Right lobe of liver (tissue), 6 donors: Measurements from ENCODE around the gene GGPS1. TPM values are rescaled to one million over a fixed set of nuclear protein-coding genes. Genes with fewer than 3 reads are reported as not detected.
"Not testable (repeated sequence)": the region's sequence is repeated elsewhere in the genome, so short reads cannot be mapped to it uniquely, and the experiment has no call there.

Experiments used
- ATAC-seq, 4 donors: fragments of 200-7000 bp; cut with Tn5 transposase; one replicate each; pipeline ENCODE4 v1.9.1; 2020; ENCODE audit warnings: mild to moderate bottlenecking in 4 of 4, moderate library complexity in 4 of 4
- DNase-seq, 3 donors: peaks; one replicate each; pipeline ENCODE4 v3.0.0-alpha.2; 2020
- H3K27ac ChIP-seq, 3 donors: fragments of 200-600 bp; one replicate each; pipeline ENCODE4 v1.8.0; 2022
- H3K27me3 ChIP-seq, 2 donors: fragments of 200-600 bp; one replicate each; pipeline ENCODE4 v1.8.0; 2022
- H3K36me3 ChIP-seq, 4 donors: fragments of 200-600 bp; sonication (generic) in 1 of 4; one replicate each; pipeline versions ENCODE4 v1.5.1 to v1.8.0; 2017 to 2022; ENCODE audit warnings: control low read depth in 1 of 4
- H3K4me1 ChIP-seq, 4 donors: fragments of 200-600 bp; sonication (generic) in 1 of 4; one replicate each; pipeline versions ENCODE4 v1.5.1 to v1.8.0; 2017 to 2022; ENCODE audit warnings: control low read depth in 1 of 4
- H3K4me3 ChIP-seq, 3 donors: fragments of 200-600 bp; one replicate each; pipeline ENCODE4 v1.8.0; 2022
- H3K9me3 ChIP-seq, 4 donors: fragments of 200-600 bp; sonication (generic) in 1 of 4; one replicate each; pipeline versions ENCODE4 v1.5.1 to v1.8.0; 2017 to 2022; ENCODE audit warnings: control low read depth in 1 of 4
- POLR2A ChIP-seq: fragments of 450-650 bp; IDR thresholded peaks from one replicate; pipeline ENCODE4 v1.6.1; 2017; ENCODE audit warnings: antibody characterized with exemption, mild to moderate bottlenecking
- WGBS: methylation state at CpG from one replicate; pipeline ENCODE4 v1.1.6; 2018; ENCODE audit warnings: low coverage, low lambda C conversion rate; ENCODE audit not compliant: insufficient coverage; ENCODE audit errors: missing lambda C conversion rate; 5-methylcytosine and 5-hydroxymethylcytosine counted together
- intact Hi-C, 2 donors: fragments of 100-400 bp; cut with DNase I; formaldehyde crosslinking; loops; one replicate each; pipeline versions ENCODE4 v1.11.2 to v1.14.1; 2022
- small RNA-seq, 2 experiments: library from RNA; depleted of rRNA; stranded (forward); fragments of <200 nt; gene quantifications; one replicate each; pipeline ENCODE3, GENCODE V24; 2016
- total RNA-seq, 6 experiments: library from RNA; depleted of rRNA in 2 of 6; stranded (reverse); fragments of >200 nt in 2 of 6; fragmentation: NEBNext Ultra II Directional in 3 of 6; extraction: Animal tissue kit (Norgen Biotek cat#: 25700) in 3 of 6; gene quantifications; one replicate each; pipeline versions ENCODE4 v1.1.0 to v1.2.4, GENCODE V29; 2016 to 2023
- TF ChIP-seq, protein P1 (sequence below), 4 donors: fragments of 200-600 bp in 3 of 4; fragments of 450-650 bp in 1 of 4; IDR thresholded peaks; one replicate each; pipeline versions ENCODE4 v1.5.1 to v1.8.0; 2016 to 2022; ENCODE audit warnings: antibody characterized with exemption in 4 of 4, mild to moderate bottlenecking in 2 of 4
- donor health status: DM: no; HTN: yes; CAD: no.
- donor health status: DM: no; HTN: no; CAD: no.
- donor health status: DM: no; HTN: no; CAD: no.
- donor health status: DM: no; HTN: yes; CAD: no.
- donor health status: DM: no; HTN: yes; CAD: no.

Gene GGPS1
- total RNA-seq, 6 experiments from 2014 or later: 7.8 to 12.1 (median 10.6) TPM

DNA sequence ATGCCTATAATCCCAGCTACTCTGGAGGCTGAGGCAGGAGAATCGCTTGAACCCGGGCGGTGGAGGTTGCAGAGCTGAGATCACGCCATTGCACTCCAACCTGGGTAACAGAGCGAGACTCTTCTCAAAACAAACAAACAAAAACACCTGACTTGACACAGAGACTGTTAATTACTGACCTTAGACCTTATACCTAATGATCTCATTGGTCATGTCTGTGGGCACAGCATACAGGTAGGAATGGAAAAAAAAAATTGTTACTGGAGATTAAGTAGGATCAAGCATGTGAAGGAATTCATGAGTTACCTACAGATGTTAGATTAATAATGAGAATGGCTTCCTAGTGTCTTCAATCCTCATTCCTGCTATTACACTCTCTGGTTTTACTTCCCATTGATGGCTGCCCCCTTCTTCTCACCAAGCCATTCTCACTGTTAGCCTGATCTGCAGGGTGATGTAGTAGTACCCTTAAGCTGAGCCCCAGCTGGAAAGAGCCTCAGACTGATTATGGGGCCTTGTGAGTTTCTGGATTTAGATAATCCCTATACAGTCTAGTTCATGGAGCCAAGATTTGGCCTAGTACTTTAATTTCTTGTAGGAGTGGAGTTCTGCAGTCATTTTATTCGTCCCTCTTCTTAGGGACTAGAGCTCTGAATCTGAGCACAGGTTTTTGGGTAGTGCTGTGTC is 47.7 kb downstream of the GGPS1 start:
- H3K9me3 ChIP-seq: no peaks in the 10 kb centered on the region
- H3K4me1 ChIP-seq: no peaks in the 10 kb centered on the region
- no peaks in the 10 kb centered on the region for H3K27me3 ChIP-seq
- no peak overlapping the region for H3K4me3 ChIP-seq
- H3K36me3 ChIP-seq: peaks cover 0 to 9% (median under 1%) of the 10 kb centered on the region in 4 donors
- TF ChIP-seq, protein P1, sequence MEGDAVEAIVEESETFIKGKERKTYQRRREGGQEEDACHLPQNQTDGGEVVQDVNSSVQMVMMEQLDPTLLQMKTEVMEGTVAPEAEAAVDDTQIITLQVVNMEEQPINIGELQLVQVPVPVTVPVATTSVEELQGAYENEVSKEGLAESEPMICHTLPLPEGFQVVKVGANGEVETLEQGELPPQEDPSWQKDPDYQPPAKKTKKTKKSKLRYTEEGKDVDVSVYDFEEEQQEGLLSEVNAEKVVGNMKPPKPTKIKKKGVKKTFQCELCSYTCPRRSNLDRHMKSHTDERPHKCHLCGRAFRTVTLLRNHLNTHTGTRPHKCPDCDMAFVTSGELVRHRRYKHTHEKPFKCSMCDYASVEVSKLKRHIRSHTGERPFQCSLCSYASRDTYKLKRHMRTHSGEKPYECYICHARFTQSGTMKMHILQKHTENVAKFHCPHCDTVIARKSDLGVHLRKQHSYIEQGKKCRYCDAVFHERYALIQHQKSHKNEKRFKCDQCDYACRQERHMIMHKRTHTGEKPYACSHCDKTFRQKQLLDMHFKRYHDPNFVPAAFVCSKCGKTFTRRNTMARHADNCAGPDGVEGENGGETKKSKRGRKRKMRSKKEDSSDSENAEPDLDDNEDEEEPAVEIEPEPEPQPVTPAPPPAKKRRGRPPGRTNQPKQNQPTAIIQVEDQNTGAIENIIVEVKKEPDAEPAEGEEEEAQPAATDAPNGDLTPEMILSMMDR (IDR thresholded peaks at IDR 0.05): no peak
- TF ChIP-seq POLR2A: no peak
- intact Hi-C loops: no loop called here
- 90% methylated on average over 5 of the region's 6 CpGs for WGBS
- ATAC-seq (no peak), DNase-seq (no peak)
- no peak overlapping the region for H3K27ac ChIP-seq

DNA sequence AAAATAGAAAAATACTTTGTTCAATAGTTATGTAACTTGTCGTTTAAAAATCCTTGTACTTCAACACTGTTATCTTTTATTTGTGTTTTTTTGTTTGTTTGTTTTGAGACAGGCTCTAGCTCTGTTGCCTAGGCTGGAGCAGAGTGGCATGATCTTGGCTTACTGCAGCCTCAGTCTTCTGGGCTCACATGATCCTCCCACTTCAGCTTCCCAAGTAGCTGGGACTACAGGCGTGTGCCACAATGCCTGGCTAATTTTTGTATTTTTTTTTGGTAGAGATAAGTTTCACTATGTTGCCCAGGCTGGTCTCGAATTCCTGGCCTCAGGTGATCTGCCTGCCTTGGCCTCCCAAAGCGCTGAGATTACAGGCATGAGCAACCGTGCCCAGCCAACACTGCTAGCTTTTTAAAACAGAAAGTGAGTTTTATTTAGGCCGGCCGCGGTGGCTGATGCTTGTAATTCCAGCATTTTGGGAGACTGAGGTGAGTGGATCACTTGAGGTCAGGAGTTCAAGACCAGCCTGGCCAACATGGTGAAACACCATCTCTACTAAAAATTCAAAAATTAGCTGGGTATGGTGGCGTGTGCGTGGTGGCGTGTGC is 49.9 kb downstream of the GGPS1 start:
- DNase-seq, H3K4me1 ChIP-seq, H3K27ac ChIP-seq, H3K27me3 ChIP-seq, intact Hi-C loops, H3K9me3 ChIP-seq, H3K4me3 ChIP-seq: not testable (repeated sequence)
- peaks cover 0 to 13% (median under 1%) of the 10 kb centered on the region in 4 donors for H3K36me3 ChIP-seq
- WGBS: 88% methylated on average over 11 of the region's 11 CpGs
- peak in 1 of 4 donors; percentile 53 for ATAC-seq

DNA sequence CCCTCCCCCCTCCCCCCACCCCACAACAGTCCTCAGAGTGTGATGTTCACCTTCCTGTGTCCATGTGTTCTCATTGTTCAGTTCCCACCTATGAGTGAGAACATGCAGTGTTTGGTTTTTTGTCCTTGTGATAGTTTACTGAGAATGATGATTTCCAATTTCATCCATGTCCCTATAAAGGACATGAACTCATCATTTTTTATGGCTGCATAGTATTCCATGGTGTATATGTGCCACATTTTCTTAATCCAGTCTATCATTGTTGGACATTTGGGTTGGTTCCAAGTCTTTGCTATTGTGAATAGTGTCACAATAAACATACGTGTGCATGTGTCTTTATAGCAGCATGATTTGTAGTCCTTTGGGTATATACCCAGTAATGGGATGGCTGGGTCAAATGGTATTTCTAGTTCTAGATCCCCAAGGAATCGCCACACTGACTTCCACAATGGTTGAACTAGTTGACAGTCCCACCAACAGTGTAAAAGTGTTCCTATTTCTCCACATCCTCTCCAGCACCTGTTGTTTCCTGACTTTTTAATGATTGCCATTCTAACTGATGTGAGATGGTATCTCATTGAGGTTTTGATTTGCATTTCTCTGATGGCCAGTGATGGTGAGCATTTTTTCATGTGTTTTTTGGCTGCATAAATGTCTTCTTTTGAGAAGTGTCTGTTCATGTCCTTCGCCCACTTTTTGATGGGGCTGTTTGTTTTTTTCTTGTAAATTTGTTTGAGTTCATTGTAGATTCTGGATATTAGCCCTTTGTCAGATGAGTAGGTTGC is 53.8 kb downstream of the GGPS1 start:
- H3K4me3 ChIP-seq, H3K9me3 ChIP-seq, H3K27ac ChIP-seq, H3K4me1 ChIP-seq, ATAC-seq, DNase-seq, H3K27me3 ChIP-seq, intact Hi-C loops: not testable (repeated sequence)
- H3K36me3 ChIP-seq: peaks cover 0 to 13% (median under 1%) of the 10 kb centered on the region in 4 donors
- WGBS: no CpG with 5 or more reads among the region's 3 CpGs

DNA sequence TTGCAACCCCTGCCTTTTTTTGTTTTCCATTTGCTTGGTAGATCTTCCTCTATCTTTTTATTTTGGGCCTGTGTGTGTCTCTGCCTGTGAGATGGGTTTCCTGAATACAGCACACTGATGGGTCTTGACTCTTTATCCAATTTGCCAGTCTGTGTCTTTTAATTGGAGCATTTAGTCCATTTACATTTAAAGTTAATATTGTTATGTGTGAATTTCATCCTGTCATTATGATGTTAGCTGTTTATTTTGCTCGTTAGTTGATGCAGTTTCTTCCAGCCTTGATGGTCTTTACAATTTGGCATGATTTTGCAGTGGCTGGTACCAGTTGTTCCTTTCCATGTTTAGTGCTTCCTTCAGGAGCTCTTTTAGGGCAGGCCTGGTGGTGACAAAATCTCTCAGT is 57.3 kb downstream of the GGPS1 start:
- DNase-seq, H3K36me3 ChIP-seq, intact Hi-C loops: not testable (repeated sequence)

DNA sequence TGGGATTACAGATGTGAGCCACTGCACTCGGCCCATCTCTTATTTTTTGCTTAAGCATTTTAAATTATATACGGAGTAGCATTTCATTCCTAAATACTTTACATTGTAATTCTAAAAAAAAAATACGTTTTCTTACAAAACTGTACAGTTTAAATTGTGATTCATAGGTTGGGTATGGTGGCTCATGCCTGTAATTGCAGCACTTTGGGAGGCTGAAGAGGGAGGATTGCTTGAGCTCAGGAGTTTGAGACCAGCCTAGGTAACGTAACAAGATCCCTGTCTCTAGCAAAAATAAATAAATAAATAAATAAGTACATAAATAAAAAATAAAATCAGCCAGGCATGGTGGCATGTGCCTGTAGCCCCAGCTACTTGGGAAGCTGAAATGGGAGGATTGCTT is 63.5 kb downstream of the GGPS1 start:
- Histone ChIP-seq H3K27ac (no peak overlapping the region), H3K4me3 (no peak overlapping the region), H3K27me3 (no peaks in the 10 kb centered on the region), H3K9me3 (no peaks in the 10 kb centered on the region), H3K36me3 (no peaks in the 10 kb centered on the region), H3K4me1 (no peaks in the 10 kb centered on the region)
- DNase-seq (peak in 1 of 3 donors; percentile 8), ATAC-seq (no peak)
- no peak for TF ChIP-seq POLR2A
- TF ChIP-seq, protein P1 (IDR thresholded peaks at IDR 0.05): no peak
- 84% methylated on average over 4 of the region's 4 CpGs for WGBS
- intact Hi-C loops: no loop called here

More for the DNA sequence above, 57.3 kb downstream of the GGPS1 start:
- not testable (repeated sequence) for H3K27ac ChIP-seq, H3K27me3 ChIP-seq, ATAC-seq, H3K4me3 ChIP-seq, H3K4me1 ChIP-seq, H3K9me3 ChIP-seq
- 100% methylated on average over 1 of the region's 1 CpG for WGBS

Small RNA genes within 50 kb of the gene (small RNA-seq; reads per million reads assigned to genes)
- 0 reads per million in 2 experiments for gene AL391994.1

Other genes with a start within 250 kb of the GGPS1 start
- gene TOMM20, start 199.7 kb upstream of the GGPS1 start, total RNA-seq: 10 to 100 TPM; 33.0 to 59.2 (median 42.7) TPM
- 10 to 100 TPM; 16.6 to 37.7 (median 24.7) TPM for gene RBM34, start 167.3 kb upstream of the GGPS1 start, total RNA-seq
- gene ARID4B, start 391 bp upstream of the GGPS1 start, total RNA-seq: 10 to 100 TPM in 4 of 6 experiments, 1 to 10 TPM in 2; 8.0 to 16.2 (median 11.4) TPM
- gene TBCE, start 38.9 kb downstream of the GGPS1 start, total RNA-seq: 10 to 100 TPM; 11.2 to 16.6 (median 13.3) TPM
- 10 to 100 TPM in 3 of 6 experiments, 1 to 10 TPM in 3; 7.0 to 15.5 (median 9.1) TPM for gene B3GALNT2, start 175.9 kb downstream of the GGPS1 start, total RNA-seq